ENCODE measurements around the gene HHLA2.

HHLA2 gene

DNA sequence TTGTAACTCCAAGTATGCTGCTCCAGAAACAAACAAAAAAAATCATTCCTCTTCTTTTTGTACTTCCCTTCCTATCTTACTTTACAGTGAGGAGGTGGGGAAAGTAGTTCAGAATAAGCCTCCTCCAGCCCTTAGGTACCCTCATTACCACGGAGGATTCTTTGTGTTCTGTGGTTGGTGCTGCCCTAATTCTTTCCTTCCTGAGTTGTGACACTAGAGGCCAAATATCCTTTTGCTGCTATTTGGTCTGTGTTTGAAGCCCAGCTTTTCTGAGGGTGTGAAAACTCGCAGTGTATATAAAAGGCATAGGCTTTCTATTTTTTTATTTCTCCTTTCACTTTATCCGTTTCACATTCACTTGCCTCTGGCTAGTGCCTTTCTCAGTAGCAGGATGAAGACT lies 98.2 kb downstream of the HHLA2 start:
- no peak for DNase-seq

DNA sequence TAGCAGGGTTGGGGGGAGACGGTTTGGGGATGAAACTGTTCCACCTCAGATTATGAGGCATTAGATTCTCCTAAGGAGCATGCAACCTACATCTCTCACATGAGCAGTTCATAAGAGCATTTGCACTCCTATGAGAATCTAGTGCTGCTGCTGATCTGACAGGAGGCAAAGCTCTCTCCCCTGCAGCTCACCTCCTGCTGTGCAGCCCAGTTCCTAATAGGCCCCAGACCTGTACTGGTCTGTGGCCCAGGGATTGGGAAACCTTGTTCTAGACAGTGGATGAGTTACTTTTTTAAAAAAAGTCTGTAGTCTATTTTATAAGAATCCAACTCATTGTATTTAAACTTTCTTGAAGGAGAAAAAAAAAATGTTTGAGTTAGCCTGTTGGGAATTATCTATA lies 100.0 kb downstream of the HHLA2 start:
- no peak for DNase-seq

DNA sequence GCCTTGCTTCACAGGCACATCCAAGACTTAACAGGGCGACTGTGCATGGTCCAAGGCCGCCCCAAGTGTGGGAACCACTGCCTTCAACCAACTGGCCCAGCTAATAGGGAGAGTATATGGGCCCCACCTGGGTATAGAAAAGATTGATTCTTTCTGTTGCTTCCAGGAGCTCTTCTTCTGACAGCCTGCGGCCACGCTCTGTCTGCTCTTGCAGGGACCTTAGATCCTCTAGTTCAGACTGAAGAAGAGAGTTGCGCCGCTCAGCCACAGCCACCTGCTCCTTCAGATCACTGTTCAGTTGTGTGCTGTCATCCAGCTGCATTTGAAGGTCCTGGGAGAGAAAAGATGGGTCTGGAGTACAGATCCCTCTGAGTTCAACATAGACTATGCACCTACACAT lies 102.2 kb downstream of the HHLA2 start:
- DNase-seq: no peak

DNA sequence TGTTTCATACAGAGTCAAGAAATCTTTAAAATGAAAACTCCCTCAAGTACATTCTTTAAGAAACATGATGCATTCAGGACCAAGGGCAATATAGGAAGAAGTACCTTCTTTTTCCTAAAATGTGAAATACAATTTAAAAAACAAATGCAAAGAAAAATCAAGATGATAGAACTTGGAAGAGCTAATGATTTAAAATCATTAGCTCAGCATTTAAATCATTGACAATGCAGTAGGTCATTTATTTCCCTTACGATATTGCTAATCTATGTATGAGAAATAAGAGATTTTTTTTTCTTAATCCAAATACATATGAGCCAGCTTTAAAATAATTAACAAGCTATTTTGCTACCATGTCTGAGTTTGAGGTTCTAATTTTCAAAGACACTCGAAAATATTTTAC lies 105.5 kb downstream of the HHLA2 start:
- DNase-seq: no peak

DNA sequence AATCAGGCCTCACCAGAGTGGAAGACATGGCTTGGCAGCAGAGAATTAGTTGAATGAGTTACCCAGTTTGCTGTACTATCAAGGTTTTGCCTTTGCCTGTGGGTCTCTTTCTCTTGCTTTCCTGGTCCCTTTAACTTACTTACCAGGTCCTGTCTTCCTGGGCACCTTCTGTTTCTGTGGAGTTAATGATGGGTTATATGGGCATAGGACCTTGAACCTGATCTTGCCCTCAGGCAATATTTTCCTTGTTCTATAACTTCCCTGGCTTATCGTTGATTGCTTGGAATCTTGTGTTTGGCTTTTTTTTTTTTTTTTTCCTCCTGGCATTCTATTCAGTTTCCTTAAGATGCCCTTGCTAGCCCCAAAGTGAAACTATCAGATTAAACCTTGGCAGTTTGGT lies 106.8 kb downstream of the HHLA2 start:
- DNase-seq: no peak

DNA sequence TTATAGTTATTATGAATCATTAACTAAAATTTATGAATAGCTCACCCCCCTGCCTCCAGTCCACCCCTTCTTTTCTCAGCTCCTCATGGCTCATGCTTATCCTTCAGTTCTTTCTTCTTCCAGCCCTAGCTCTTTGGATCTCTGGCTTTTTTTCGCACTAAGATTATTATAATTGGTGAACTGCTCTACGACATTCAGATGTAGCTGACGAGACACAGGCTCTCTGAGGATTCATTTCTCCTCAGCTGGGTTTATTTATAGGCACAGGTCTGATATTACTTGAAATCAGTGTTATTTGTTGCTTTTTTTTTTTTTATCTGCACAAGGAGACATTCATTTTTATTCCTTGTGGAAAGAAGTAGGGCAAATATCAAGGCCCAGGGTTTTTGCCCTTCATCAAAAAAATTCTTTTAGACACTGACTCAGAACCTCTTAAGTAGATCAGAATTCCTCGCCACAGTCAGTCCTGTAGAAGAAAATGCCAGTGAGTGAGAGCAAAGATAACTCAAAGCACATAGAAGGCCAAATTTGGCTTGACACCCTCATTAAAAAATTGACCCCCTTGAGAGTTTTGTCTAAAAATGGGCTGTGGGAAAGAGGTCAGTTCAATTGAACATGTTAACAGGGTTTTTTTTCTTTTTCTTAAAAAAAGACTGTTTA lies 107.5 kb downstream of the HHLA2 start:
- DNase-seq: no peak

DNA sequence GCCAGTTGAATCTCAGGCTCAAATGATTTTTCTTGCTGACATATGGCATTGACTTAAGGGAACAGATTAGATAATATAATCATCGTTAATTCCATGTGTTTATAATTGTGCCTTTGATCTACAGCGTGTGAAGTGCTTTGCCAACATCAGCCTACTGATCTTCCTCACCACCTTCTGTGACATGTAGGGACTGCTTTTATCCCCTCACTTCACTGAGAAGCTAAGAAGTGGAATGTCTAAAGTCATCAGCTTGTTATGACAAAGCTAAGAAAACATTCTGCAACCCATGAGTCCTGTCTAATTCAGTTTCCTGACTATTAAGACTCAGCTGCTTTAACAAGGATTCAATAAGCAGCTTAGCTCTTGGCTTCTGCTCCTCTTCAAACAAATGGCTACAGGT lies 108.0 kb downstream of the HHLA2 start:
- DNase-seq: no peak

DNA sequence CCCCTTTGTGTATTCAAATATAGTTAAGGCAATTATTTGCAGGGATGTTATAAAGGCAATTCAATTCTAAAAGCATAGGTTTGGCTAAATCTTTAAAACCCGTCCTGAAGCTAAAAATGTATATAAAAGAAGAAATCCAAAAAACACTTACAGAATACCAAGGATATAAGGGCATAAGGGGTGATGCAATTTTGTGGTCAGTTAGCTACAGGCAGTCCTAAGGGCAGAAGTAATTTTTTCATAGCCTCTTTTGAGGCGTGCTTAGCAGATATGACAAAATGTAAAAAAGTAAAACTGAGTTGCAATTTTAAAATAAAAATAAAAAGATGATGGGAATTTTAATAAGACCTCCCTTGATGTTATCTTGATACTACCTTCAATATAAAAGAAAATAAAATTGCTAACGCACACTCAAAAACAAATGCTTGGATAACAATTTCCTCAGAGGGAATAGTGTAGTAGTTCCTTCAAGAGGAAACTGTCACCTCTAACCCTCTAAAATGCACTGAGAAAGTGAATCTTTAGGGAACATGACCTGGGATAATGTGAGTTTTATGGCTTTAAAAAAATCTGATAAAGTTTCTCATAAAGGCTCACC lies 109.8 kb downstream of the HHLA2 start:
- no peak for DNase-seq

DNA sequence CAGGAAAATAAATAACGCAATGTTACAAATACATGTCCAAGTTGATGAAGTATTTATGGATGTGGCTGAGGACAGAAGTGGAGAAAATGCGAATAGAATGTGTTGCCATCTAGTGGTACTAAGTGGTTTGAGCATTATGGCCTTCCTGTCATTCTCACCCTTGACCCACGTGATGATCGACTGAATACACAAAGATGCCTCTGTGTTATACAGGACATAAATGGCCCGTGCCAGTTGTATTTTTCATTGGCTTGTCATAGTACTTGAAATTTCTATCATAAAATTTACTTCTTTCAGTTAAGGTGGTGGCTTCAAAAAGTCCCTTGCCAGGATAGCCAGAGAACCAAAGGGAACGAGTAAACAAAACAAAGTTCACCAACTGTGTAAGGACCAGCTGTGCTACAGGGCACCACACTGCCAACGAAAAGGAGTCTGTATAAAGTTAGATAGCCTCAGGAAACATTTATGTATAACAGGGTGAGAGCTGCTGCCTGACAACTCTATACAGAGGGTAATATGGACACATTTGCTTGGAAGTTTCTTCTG lies 110.4 kb downstream of the HHLA2 start:
- peak; percentile 37 for DNase-seq

DNA sequence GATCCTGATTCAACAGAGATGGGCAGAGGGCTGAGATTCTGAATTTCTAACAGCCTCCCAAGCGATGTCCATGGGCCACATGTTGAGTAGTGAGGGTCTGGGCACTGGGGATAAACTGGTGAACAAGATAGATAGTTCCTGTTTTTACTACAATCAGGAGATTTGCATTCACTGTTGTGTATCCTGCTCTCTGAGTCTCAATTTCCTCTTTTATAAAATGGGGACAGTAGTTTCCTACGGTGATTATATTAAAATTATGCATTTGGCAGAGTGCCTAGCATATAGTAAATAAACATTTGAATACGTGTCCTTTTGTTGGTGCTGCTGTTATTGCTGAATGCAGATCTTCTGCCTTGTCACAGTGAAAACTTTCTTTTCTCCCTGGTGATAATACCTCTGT lies 111.5 kb downstream of the HHLA2 start:
- no peak for DNase-seq

DNA sequence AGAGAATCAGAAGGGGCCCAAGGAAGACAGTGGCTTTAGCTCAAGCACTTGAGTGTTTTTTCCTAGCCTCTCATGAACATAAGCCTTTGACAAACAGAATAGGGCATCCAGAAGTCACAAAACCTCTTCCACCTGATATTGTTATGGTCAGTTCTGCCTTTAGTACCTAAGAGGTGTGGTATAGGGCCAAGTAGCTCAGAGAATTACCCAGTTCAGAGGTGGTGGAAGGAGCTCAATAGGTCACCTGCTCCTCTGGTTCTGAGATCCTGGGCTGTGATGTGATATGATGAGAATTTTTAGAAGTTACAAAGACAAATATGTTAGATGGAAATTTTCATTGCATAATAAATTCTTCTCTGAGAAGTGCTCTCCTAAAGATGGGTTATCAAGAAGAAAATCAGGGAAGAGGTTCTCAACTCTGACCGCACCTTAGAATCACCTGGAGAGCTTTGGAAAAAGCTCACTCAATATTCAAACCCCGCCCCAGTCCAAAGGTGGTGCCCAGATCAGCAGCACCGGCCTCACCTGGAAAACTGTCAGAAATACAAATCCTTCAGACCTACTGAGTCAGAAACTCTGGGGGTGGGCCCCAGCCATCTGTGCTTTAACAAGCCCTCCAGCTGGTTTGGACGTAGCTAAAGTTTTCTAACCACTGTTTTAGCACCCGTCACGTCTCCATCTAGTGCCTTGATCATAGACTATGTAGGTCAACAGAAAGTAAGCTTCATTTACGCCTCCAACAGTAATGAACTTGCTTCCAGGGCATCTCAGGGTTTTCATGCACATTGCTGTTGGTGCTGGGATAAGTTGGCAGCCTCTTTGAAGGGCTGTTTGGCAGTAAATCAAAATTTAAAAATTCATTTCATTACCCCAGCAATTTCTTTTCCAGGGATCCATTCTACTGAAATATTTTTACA lies 112.8 kb downstream of the HHLA2 start:
- no peak for DNase-seq

DNA sequence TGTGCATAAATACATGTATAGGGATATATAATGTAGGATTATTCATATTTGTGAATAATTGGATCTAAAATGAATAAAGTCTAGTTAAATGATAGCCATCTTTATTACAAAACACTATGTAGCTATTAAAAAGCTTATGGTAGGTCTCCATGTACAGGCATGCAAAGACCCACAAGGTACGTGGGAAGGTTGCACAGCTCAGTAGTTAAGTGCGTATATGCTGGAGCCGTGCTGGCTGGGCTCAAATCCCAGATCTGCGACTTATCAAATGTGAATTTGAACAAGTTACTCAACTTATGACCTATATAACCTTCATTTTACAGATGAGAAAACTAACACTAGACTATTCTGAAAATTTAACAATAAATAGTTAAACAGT lies 113.4 kb downstream of the HHLA2 start:
- no peak for DNase-seq

DNA sequence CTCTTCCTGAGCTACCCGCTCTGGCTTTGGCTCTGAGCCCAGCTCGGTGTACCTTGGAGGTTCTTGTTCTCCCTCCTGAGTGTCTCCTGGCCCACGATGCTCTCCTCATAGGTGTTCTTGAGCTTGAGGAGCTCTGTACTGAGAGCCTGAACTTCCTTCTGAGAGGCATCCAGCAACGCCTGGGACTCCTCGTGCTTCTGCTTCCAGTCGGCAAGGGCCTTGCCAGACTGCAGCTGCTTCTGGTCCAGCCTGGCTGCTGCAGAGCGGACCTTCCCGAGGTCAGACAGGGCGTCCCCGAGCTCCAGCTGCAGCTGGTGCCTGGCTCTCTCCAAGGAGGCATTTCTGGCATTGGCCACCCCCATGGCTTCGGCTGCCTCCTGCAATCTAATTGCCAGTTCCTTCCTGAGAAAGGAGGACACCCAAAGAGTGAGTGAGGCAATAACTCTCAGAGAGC lies 114.2 kb downstream of the HHLA2 start:
- no peak for DNase-seq

DNA sequence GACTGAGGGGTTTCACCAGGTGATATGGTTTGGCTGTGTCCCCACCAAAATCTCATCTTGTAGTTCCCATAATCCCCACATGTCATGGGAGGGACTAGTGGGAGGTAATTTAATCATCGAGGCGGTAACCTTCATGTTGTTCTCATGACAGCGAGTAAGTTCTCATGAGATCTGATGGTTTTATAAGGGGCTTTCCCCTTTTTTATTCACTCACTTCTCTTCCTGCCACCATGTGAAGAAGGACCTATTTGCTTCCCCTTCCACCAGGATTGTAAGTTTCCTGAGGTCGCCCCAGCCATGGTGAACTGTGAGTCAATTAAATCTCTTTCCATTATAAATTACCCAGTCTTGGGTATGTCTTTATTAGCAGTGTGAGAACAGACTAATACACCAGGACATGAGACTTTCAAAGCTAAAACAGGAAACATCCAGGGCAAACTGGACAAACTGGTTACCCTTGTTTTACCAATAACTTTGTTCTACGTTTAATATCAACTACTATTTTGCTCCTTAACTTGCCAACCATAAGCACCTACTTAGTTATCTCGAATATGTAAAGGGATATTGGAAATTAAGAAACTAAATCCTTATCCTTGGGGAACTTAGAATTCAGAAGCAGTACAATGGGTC lies 115.9 kb downstream of the HHLA2 start:
- DNase-seq: no peak

DNA sequence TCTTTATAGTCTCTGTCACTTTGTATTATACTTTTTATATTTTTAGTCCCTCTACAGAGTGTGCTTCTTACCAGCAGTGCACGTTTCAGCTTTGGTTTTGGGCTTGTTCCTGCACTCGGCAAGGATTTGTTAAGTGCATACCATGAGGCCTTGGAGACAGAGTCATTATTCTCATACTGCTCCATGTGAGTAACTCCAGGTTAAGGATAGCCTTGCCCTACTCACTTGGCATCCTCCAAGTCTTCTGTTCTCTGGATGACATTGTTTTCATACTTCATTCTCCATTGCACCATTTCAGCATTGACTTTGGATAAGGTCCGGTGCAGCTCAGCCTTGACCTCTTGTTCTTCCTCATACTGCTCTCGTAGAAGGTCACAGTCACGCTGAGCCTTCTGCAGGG lies 117.7 kb downstream of the HHLA2 start:
- DNase-seq: no peak

DNA sequence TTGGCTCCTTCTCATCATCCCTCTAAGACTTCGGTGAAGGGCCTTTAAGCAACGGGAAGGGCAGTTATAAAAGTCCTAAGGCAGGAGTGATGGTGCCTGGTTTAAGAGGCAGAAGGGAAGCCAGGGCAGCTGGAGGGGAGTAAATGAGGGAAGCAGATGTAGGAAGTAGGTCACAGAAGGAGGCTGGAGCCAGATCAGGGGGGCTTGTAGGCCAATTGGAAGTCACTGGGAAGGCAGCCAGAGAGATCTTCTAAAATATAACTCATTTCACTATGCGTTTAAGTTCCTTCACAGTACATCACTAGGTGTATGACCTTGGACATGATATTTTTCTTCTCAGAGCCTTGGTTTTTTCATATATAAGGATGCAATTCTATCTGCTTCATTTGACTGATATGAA lies 119.3 kb downstream of the HHLA2 start:
- DNase-seq: no peak

DNA sequence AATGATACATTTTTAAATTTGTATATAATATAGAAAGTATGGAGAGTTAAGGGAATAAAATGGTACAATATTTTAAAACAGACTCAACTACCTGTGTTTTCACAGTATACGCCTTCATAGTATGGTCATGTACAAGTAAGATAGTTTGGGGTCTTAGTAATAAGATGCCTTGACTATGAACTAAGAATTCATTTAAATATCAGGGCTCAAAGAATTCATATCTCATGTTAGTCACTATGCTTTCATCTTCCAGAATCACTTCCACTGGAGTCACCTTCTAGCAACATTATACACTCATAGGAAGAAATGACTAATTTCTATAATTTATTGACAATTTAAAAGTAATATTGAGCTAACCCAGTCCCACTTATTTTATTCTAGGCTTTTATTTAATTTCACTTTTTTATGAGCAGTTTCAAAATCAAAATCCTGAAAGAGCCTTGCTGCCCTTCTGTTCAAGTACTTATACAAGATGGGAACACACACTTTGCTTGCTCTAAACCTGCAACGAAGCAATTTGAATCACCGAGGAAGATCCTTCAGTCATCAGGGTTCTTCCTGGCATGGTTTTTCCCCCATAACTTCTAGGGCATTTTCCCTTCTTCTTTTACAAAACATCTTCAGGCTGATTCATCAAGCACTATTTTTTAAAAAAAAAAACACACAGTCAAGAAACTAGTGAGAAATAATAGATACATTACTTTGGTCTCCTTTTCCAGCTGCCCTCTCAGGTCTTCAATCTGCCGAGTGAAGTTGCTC lies 119.9 kb downstream of the HHLA2 start:
- DNase-seq: no peak

DNA sequence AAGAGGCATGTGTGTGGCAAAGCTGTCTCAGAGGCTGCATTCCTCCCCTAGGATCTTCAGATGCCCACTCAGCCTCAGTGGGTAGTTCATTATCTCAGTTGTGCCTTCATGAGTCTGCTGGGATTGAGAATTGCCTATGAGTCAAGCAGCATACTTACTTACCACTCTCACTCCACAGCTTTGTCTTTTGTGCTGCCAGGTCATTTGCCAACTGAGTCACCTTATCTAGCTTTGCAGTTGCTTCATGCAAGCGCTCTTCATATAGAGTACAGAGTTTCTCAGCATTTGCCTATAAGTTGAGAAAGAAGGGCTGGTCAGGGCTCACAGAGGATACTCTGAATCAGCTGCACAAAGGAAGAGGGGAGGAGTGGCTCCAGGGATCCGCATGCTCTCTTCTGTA lies 124.6 kb downstream of the HHLA2 start:
- no peak for DNase-seq
